HL-60/S4 treated with phorbol 12-myristate 13-acetate at 8.2 ng/mL for 4 days and 3 days (cell line): Measurements from ENCODE around the gene POLR2M.

ENCODE experiments used
- in situ Hi-C: fragments of 300-500 bp; cut with MboI; formaldehyde crosslinking; loops from 2 replicates; pipeline ENCODE4 v1.15.0; 2022; ENCODE audit warnings: low sequenced_read_pairs

POLR2M gene

DNA sequence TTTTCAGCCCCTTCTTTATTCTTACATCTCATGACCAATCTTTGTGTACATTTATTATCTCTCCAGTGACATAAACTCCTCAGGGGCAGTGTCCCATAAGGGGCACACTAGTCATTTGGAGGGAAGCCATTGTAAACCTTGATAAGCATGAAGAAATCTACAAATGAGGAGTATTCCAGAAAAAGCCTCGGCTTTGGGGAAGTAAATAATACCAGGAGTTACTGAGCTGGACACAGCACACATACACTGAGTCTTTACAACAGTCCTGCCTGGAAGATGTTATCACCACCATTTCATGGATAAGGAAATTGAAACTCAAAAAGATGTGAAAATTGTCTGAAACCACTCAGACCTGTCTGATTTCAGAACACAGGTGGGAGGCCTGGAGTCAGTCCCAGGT, 15.4 kb upstream of the POLR2M start:
- in situ Hi-C loops = no loop called here

DNA sequence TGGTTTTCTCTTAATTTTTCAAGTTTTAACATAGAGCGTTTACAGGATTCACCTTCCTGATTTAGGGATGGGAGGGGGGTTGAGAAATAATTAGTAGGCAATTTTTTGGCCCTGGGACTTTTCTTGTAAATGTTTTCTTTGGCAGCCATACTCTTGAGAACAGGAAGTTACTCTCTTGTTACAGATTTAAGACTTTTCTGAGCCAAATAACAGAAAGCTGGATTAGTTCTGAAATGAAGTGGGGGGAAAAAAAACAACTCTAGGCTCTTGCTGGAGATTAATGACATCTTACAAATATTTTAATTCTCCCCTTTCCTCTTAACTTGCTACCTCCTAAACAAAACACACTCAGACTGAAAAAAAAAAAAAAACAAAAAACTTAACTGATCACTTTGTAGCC, 13.8 kb upstream of the POLR2M start:
- in situ Hi-C loops = no loop called here

DNA sequence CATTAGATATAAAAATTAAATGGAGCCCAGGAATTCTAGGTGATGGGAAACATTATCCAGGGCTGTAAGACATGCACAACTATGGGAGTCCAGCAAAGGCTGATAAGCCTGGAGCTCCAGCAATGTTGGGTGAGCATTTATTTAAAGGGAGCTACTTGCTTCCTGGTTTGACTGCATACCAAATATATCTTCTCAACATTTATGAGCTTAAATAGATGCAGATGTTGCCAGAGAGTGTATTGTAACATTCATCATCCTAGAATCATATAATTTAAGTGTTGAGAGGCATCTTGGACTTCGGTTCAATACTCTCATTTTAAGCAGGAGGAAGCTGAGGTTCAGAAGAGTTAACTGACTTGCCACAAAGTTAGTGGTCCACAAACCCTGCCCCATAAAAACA, 12.2 kb upstream of the POLR2M start:
- in situ Hi-C loops = no loop called here

DNA sequence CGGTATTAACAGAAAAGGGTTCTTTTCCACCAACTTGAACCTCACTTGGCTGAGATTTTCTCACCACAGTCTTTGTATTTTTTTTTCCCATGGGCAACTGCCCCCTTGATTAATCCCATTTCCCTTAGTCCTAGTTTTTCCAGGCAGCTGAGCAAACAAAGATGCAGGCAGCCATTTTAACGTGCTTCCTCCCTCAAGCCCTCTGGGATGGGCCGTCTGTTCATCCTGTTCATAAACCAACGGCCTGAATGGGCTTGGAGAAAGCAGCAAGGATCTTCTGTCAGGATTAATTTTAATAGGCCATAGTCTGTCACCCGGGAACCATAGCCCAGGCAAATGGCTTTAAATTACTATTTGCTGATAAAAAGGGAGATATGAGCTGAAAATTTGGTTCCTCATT, 10.4 kb upstream of the POLR2M start:
- in situ Hi-C loops = no loop called here

DNA sequence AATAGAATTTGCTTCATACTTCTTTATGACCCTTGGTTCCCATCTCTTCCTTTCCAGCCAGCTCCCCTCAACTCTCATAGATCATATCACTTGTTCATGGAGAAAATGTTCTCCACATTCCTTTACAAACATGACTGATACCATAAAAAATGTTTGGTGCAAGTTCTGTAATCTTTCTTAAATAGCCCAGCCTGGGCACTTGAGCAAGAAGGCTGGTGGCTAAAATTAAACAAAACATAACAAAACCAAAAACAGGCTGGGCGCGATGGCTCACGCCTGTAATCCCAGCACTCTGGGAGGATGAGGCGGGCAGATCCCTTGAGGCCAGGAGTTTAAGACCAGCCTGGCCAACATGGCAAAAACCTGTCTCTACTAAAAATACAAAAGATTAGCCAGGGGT, 8.9 kb upstream of the POLR2M start:
- in situ Hi-C loops = no loop called here

DNA sequence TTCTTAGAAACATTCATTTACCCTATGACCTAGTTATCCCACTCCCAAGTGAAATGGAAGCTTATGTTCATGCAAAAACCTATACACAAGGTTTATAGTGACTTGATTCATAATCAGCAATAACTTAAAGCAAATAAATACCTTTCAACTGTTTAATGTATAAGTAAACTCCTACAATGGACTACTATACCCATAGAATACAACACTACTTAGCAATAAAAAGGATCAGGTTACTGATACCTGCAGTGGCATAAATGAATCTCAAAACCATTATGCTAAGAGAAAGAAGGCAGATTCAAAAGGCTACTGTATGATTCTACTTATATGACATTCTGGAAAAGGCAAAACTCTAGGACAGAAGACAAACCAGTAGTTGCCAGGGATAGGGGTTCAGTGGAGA, 8.3 kb upstream of the POLR2M start:
- in situ Hi-C loops = no loop called here

DNA sequence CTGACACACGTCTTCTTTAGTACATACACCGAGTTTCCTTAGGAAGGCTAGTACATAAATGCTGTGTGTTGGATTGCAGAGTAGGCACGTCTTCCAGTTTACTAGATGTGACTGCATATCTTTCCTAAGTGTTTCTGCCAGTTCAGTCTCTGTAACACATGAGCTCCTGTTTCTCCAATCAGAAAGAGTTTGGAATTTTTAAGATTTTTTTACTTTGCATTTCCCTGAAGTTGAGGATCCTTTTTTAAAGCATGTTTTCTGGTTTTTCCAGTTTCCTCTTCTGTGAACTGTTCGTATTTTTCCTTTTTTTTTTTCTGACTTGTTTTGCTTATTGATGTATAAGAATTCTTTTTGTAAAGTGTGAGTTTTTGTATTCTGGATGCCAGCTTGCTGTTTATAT, 7.5 kb upstream of the POLR2M start:
- in situ Hi-C loops = no loop called here

DNA sequence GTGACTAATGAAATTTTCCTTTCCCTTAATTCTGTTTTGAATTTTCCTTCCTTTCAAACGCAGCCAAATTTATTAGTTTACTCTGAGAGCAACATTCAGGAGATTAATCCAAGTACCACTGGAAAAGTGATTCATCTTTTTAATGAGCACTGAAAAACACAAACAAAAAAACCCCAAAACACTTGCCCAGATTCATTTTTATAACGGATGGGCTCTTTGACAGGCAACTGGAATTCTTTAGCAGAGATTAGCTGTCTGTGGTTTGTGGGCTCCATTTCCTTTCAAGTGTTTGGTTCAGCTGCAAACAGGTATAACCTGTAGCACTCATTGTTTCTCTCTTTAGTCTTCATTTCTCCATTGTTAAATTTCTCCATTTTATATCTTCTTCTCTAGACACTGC, 3.1 kb upstream of the POLR2M start:
- in situ Hi-C loops = no loop called here

DNA sequence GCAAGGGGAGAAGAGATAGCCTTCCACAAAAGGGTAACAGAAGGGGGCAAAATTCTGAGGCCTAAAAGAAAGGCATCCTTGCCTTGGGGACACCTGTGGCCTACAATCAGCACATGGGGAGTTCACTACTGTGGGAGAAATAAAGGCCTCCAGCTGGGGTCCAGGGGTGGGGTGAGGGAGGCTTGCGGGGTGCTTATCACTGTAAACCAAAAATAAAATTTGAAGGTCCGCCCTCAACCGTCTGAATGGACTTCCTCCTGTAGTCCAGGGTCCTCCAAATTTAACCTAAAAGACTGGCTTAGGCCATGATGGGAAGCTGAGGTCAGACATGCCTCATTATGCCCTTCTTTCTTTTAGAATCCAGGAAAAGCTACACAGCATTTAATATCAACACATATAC, 2.1 kb upstream of the POLR2M start:
- in situ Hi-C loops = no loop called here

DNA sequence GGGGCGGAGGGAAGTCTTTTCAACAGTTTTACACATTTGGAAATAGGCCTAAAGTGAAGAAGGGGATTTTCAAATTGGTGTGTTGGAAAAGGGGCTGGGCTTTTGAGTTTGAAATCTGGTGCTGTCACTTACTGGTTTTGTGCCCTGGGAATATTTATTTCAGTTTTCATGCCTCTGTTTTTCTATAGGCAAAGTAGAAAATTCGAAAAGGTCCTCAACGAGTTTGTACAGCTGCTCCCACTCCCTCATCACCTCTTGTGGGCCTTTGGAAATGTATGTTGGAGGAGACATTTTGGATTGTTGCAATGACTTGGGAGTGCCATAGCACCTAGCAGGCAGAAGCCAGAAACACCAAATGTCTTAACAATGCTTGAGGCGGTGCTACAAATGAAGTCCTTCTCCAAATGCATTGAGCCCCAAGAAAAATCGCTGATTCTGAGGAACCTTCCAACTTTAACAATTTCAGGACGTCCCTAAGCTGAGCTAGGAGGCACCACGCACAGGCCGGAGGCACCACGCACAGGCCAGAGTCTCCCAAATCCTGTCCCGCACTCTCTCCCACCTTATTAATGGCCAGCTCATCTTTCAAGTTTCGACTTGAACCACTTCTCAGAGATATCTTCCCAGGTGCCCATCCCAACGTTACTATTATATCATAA, 639 bp upstream of the POLR2M start:
- in situ Hi-C loops = no loop called here

DNA sequence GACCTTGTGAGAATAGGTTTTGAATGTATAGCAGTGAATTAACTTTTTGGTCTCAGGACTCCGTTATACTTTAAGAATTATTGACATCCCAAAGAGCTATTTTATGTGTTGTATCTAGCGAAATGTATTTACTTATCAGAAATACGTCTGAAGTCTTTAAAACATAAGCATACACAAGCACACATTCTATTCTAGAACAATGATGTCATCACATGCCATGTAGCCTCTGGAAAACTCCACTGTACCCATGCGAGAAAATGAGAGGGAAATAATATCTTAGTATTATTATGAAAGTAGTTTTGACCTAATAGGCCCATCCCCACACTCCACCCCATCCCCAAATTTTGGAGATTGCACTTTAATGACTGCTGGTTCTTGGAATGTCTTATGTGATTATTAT, 1.5 kb downstream of the POLR2M start:
- in situ Hi-C loops = no loop called here

DNA sequence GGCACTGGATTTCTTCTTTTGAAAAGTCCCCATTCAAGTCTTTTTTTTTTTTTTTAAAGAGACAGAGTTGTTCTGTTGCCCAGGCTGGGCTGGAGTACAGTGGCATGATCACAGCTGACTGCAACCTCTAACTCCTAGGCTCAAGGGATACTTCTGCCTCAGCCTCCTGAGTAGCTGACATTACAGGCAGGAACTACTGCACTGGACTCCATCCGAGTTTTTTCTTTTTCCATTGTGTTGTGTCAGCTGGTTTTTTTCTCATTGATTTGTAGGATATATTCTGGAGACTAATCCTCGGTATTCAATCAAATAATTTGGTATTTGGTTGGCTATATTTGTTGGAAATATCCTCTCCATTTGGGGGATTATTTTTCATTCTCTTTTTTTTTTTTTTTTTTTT, 11.8 kb downstream of the POLR2M start:
- in situ Hi-C loops = no loop called here

DNA sequence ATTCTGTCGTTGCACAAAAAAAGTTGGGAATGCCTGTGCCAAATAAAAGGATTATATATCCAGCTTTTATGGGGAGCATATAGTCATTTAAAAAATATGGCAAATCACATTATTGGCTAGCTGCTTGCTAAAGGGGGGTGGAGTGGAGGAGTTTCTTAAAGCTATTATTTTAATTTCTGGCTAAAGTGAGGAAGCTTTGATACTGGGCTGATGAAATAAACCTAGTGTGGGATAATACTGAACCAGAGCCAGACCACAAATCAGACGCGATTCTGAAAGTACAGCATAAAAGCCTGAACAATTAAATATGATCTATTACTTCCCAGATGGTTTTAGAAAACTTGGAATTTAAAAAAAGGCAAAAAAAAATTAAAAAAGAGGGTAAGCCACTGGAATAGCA, 14.4 kb downstream of the POLR2M start:
- in situ Hi-C loops = no loop called here

DNA sequence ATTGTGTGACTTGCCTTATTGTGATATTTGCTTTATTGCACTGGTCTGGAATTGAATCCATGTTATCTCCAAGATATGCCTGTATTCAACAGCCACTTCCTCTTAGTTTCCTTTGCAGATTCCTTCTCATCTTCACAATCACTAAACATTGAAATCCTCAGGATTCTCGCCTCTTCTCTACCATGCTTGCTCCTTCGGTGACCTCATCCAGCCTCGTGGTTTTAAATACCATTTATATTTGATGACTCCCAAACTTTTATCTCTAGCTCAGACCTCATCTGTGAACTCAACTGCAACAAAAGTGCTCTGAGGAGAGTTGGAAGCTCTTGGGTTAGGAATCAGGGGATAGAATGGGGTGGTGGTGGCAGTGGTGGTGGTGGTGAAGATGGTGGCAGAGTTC, 19.9 kb downstream of the POLR2M start:
- in situ Hi-C loops = no loop called here

DNA sequence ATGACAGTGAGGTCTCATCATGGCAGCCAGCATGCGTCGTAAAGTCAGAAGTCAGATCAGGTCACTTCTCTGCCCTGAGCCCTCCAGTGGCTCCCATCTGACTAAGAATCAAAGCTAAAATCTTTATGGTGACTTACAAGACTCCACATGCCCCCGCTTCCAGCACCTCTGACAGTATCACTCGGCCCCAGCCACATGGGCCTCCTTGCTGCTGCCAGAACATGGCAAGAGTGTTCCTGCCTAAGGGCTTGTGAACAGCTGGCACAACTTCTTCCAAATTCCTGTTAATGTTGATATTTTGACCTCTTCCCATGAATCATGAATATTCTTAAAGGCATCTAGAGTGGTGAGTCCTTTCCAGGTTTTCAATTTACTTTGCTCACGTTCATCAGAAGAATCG, 20.5 kb downstream of the POLR2M start:
- in situ Hi-C loops = no loop called here

DNA sequence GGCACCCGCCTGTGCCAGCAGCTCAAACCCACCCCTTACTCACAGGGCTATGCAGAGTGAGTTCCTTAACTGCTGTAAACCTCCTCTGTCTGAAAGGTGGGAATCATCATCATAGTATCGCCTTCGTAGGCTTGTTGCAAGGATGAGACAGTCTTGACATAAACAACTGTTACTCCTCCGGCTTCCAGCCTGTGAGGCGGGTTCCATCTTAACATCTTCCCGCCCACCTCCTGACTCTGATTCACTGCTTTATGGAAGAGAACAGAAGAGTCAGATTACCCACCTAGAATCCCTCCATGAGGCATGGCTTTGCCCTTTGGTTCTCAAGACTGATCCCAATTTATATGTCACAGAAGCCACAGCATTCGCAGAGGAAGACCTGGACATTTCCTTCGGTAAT, 21.9 kb downstream of the POLR2M start:
- in situ Hi-C loops = no loop called here

DNA sequence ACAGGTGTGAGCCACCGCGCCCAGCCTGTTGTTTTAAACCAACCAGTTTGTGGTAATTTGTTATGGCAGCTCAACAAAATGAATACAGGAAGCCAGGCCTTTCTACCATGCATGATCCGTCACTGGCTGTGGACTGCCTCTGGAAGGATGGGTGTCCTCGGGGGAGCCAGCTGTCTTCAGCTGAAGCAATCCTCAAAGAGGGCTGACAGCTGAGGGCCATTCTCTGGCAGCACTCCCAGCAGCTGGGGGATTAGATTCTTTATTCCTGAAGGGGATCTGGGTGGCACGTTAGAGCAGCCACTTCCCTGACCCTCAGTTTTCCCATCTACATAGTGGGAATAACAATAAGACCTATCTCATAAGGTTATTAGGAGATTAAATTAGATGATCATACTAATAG, 24.4 kb downstream of the POLR2M start:
- in situ Hi-C loops = no loop called here

DNA sequence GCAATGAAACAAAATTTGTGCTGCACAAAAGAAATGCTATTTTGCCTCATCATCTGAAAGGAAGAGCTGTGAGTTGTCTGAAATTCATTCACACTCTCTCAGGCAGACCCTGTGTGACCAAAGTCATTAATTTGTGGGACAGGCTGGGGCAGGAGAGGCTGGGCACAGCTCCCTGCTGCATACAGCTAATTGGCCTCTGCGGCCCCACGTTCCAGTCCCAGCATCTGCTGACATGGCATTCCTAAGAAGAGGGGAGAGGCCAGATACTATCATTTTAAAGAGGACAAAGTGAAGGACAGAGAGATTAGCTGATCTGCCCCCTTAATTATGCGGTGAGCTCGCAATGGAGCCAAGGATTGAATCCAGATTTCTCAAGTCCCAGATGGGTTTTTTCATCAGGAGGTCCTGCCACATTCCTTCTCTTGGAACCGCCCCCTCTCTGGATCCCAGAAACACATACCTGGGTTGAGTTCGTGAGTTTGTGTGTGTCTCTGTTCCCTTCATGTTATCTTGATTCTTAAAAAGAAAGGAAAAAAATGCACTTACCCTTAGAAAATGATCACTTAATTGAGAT, 25.1 kb downstream of the POLR2M start:
- in situ Hi-C loops = no loop called here

DNA sequence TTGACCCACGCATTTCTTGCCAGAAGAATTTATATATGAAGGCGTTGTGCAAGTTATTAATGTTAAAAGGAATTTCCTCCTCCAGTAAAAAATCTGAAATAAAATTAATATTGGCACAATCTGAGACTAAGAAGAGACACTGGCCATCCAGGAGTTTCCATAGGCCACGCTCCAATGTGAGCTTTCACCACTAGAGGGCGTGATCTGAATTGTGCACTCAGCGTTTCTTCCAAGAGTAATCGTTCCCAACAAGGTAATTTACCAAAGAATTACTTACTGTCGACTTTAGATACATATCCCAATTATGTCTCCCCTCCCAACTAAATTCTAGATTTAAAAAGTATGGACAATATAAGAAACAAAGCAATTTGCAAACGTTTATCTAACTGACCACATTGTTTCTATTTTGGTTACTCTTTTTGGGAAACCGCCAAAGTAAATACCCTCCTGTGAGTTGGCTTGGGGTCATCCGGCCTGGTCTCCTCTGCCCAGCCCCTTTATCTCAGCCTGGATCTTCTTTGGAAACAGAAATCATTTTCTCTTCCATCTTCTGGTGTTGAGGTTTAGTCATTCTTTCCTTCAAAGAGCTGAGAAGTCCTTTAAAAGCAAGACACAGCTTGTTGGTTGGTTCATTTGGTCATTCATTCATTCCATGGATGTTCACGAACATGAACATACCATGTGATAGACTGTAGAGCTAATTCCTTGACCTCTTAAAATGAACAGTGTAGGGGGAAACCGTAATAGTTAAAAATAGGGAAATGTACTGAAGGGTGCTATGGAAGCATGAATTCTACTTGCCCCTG, 26.2 kb downstream of the POLR2M start:
- in situ Hi-C loops = no loop called here

DNA sequence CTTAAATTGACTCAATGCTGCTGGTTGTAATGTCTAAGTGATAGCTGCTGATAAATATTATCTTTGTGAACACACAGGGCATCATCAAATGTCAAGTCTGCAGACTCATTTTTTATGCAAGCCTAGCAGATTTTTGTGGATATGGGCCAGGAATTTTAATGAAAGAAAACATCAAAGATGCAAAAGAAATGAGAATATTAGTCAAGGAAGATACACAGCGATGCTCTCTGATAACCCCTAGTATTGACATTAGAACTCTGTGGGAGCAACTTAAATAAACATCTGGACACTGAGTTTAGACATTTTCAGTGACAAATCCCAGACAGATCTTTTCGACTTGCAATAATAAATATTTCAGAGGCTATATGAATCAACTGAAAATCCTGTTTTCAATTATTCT, 28.3 kb downstream of the POLR2M start:
- in situ Hi-C loops = no loop called here

DNA sequence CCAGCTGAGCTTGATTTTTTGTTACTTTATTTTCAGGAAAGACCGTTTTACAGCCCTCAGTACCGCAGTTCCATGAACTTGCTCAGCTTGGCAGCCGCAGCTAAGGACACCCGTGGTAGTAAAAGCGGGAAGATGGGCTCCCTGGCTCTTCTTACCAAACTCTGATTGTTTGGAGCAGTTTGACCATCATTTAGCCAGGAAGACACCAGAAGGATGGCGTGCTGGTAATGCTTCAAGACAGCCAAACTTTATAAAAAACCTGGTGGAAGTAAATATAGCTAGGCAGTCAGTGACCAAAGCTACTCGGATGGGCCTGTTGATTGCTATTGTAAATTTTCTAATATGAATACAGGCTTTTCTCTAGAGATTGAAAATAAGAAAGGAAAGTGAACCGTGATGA, 28.9 kb downstream of the POLR2M start:
- in situ Hi-C loops = no loop called here

DNA sequence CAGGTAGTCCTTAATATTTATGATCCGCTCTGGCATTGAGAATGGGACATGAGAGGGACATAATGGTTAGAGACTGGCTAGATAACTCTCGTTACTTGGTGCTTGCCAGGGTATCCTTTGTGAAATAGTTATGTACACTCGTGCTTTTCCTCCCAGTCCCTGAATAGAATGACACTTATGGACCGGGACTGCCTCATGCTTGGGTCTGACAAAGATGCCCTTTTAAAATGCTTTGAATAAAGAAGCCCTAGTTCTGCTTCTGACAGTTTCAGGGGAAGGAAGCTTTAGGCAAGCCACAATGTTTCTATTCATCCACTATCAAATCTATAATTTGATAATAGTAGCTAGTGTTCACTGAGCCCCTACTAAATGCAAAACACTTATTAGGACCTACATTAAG, 29.4 kb downstream of the POLR2M start:
- in situ Hi-C loops = no loop called here
